Right cardiac atrium (tissue), 5 donors: ENCODE measurements around the gene PPL. TPM values are rescaled to one million over a fixed set of nuclear protein-coding genes. Genes with fewer than 3 reads are reported as not detected.

Experiments used
- ATAC-seq, 2 donors: fragments of 200-7000 bp; cut with Tn5 transposase; one replicate each; pipeline versions ENCODE4 v1.8.0 to v1.9.1; 2020; ENCODE audit warnings: moderate library complexity in 2 of 2, mild to moderate bottlenecking in 1 of 2
- DNase-seq, 3 donors: peaks; one replicate each; pipeline ENCODE4 v3.0.0-alpha.2; 2020
- H3K27ac ChIP-seq: one replicate; pipeline ENCODE4 v1.5.1; 2013; ENCODE audit warnings: mild to moderate bottlenecking, low read length, control low read depth, moderate library complexity
- H3K27me3 ChIP-seq: one replicate; pipeline ENCODE4 v1.6.1; 2013; ENCODE audit not compliant: control insufficient read depth, insufficient read depth
- H3K4me1 ChIP-seq: one replicate; pipeline ENCODE4 v1.6.1; 2013; ENCODE audit warnings: low read length; ENCODE audit not compliant: control insufficient read depth, insufficient read depth
- H3K4me3 ChIP-seq: one replicate; pipeline ENCODE4 v1.5.1; 2013; ENCODE audit warnings: low read length, control low read depth
- H3K9me3 ChIP-seq: one replicate; pipeline ENCODE4 v1.6.1; 2013; ENCODE audit warnings: low read length; ENCODE audit not compliant: control insufficient read depth
- WGBS: extraction: QIAGEN DNeasy Blood & Tissue Kit; methylation state at CpG from one replicate; pipeline ENCODE4 v1.1.7; 2013; 5-methylcytosine and 5-hydroxymethylcytosine counted together
- intact Hi-C, 4 donors: fragments of 100-400 bp; cut with DNase I; formaldehyde crosslinking; loops; one replicate each; pipeline versions ENCODE4 v1.11.0 to v1.14.0; 2022 to 2023
- polyA plus RNA-seq: library from polyadenylated mRNA; stranded (reverse); fragments of 200-250 nt; gene quantifications from one replicate; pipeline ENCODE4 v1.2.3, GENCODE V29; 2013
- total RNA-seq, 4 donors: library from RNA; stranded (reverse); fragmentation: NEBNext Ultra II Directional; extraction: Animal tissue kit (Norgen Biotek cat#: 25700); gene quantifications; one replicate each; pipeline ENCODE4 v1.2.1, GENCODE V29; 2021
- donor health status: healthy with polysubstance abuse.
- donor health status: DM: no; HTN: yes; CAD: no.
- donor health status: DM: no; HTN: no; CAD: no.
- donor health status: DM: no; HTN: yes; CAD: no; lungs with severe emphysema.
- donor health status: DM: yes; HTN: yes; CAD: no.

The PPL gene
- total and polyA plus RNA-seq, 5 donors: 3.9 to 19.1 (median 5.2) TPM

GRCh38 chr16:4893103-4893862 is 43.7 kb downstream of the PPL start:
- DNase-seq (peak in 1 of 3 donors; percentile 61), ATAC-seq (peak; percentile 4 to 26)
- Histone ChIP-seq H3K4me3 (no peak overlapping the region), H3K27ac (no peak overlapping the region), H3K27me3 (no peaks in the 10 kb centered on the region), H3K4me1 (peaks cover 6% of the 10 kb centered on the region), H3K9me3 (no peaks in the 10 kb centered on the region)
- 90% methylated on average over 26 of the region's 26 CpGs for WGBS
- intact Hi-C loops: no loop called here

GRCh38 chr16:4892361-4893102 is 44.4 kb downstream of the PPL start:
- ATAC-seq (peak; percentile 46 to 52), DNase-seq (peak; percentile 37 to 69 (median 69))

GRCh38 chr16:4891886-4892216 is 45.1 kb downstream of the PPL start:
- ATAC-seq: peak in 1 of 2 donors; percentile 6
- Histone ChIP-seq H3K9me3 (no peaks in the 10 kb centered on the region), H3K4me3 (no peak overlapping the region), H3K27ac (no peak overlapping the region), H3K4me1 (peaks cover 6% of the 10 kb centered on the region), H3K27me3 (no peaks in the 10 kb centered on the region)
- intact Hi-C loops: no loop called here
- DNase-seq: peak in 1 of 3 donors; percentile 35
- 73% methylated on average over 12 of the region's 12 CpGs for WGBS

More at GRCh38 chr16:4892361-4893102, 44.4 kb downstream of the PPL start:
- H3K27me3 ChIP-seq: no peaks in the 10 kb centered on the region
- H3K4me1 ChIP-seq: peaks cover 6% of the 10 kb centered on the region
- no peaks in the 10 kb centered on the region for H3K9me3 ChIP-seq
- H3K27ac ChIP-seq: peak overlapping the region; percentile 13
- 21% methylated on average over 23 of the region's 23 CpGs for WGBS
- intact Hi-C loops: no loop called here
- no peak overlapping the region for H3K4me3 ChIP-seq

GRCh38 chr16:4891097-4891885 is 45.7 kb downstream of the PPL start:
- Histone ChIP-seq H3K4me1 (peaks cover 6% of the 10 kb centered on the region), H3K4me3 (no peak overlapping the region), H3K27me3 (no peaks in the 10 kb centered on the region), H3K27ac (no peak overlapping the region), H3K9me3 (no peaks in the 10 kb centered on the region)
- DNase-seq (peak in 1 of 3 donors; percentile 14), ATAC-seq (no peak)
- intact Hi-C loops: no loop called here
- WGBS: 89% methylated on average over 16 of the region's 16 CpGs

DNA sequence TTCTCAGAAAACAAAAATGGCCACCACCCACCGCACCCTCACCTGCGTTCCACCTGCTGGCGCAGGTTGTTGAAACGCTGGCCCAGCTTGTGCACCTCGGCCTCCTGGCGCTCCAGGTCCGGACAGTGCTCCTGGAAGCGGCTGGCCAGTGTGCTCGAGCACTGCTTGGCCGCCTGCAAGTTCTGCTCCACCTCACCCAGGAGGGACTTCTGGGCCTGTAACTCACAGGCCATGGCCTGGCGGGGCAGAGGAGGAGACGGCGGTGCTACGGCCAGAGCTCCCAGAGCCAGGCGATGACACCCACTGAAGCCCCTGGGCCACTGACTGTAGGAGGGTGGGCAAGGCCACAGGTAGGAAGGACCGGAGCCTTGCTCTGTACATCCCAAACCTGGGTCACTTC is 46.3 kb downstream of the PPL start:
- ATAC-seq (no peak), DNase-seq (peak in 1 of 3 donors; percentile 43)
- Histone ChIP-seq H3K4me1 (peaks cover 6% of the 10 kb centered on the region), H3K27ac (no peak overlapping the region), H3K4me3 (no peak overlapping the region), H3K9me3 (no peaks in the 10 kb centered on the region), H3K27me3 (no peaks in the 10 kb centered on the region)
- WGBS: 95% methylated on average over 16 of the region's 16 CpGs
- intact Hi-C loops: no loop called here

- Histone ChIP-seq H3K4me1 (peaks cover 6% of the 10 kb centered on the region), H3K4me3 (no peak overlapping the region), H3K27ac (no peak overlapping the region), H3K9me3 (no peaks in the 10 kb centered on the region), H3K27me3 (no peaks in the 10 kb centered on the region)
- ATAC-seq (no peak), DNase-seq (no peak)
- intact Hi-C loops: no loop called here
- WGBS: 83% methylated on average over 11 of the region's 11 CpGs
Observed at GRCh38 chr16:4890026-4890425, 46.9 kb downstream of the PPL start.

DNA sequence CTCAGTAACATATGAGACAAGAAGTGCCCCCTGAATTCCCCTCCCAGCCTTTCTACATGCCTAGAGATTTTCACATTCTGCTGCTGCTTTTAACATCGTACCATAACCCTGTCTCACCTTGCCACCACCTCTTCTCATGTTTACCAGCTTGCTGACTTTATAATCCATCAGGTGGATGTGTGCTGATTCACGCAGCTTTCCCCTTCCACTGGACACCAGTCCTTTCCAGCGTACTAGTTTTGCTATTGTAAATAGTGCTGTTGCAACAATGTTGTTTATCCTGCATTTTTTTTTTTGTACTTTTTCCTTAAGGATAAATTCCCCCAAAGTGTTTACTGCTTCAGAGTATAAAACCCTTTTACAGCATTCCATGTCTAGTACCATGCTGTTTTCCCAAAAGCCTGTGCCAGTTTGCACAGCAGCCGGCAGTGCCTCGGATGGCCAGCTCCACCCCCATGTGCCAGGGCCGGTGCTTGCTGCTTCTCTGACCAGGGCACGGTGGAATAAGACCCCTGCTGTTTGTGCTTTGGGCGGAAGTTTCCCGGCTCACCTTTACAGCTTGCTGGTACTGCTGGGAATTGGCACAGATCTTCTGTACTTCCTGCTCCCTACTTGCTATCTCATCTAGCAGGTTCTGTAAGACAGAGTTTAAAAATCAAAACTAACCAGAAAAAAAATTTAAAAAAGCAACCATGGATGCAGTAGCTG is 48.4 kb downstream of the PPL start:
- Histone ChIP-seq H3K27ac (no peak overlapping the region), H3K9me3 (no peaks in the 10 kb centered on the region), H3K27me3 (no peaks in the 10 kb centered on the region), H3K4me3 (no peak overlapping the region), H3K4me1 (peaks cover 6% of the 10 kb centered on the region)
- DNase-seq (no peak), ATAC-seq (no peak)
- intact Hi-C loops: loop anchor here in 1 of 4 donors (10.0 kb wide), 1 partner anchor 46 kb away; the partner anchor contains the start of gene PPL
- 78% methylated on average over 9 of the region's 9 CpGs for WGBS

GRCh38 chr16:4886151-4886550 is 50.8 kb downstream of the PPL start:
- no peaks in the 10 kb centered on the region for H3K9me3 ChIP-seq
- no peaks in the 10 kb centered on the region for H3K4me1 ChIP-seq
- intact Hi-C loops: loop anchor here in 1 of 4 donors (10.0 kb wide), 1 partner anchor 49 kb away; the partner anchor contains the start of gene PPL
- H3K4me3 ChIP-seq: no peak overlapping the region
- ATAC-seq (no peak), DNase-seq (no peak)
- no peak overlapping the region for H3K27ac ChIP-seq
- H3K27me3 ChIP-seq: no peaks in the 10 kb centered on the region
- 95% methylated on average over 5 of the region's 5 CpGs for WGBS

- Histone ChIP-seq H3K27ac (no peak overlapping the region), H3K27me3 (no peaks in the 10 kb centered on the region), H3K4me3 (no peak overlapping the region), H3K9me3 (no peaks in the 10 kb centered on the region), H3K4me1 (no peaks in the 10 kb centered on the region)
- intact Hi-C loops: loop anchor here in 1 of 4 donors (10.0 kb wide), 1 partner anchor 50 kb away; the partner anchor contains the start of gene PPL
- DNase-seq: no peak
- 95% methylated on average over 45 of the region's 45 CpGs for WGBS
- no peak for ATAC-seq
Observed at GRCh38 chr16:4884972-4885874, 51.7 kb downstream of the PPL start.
